HG03095 (cell line): ENCODE measurements around the gene DIDO1.

Experiments
- ATAC-seq: cut with Tn5 transposase; IDR thresholded peaks from one replicate; pipeline ENCODE4 v1.9.1; 2021; ENCODE audit warnings: moderate library complexity; ENCODE audit not compliant: unreplicated experiment

DIDO1 gene

GRCh38 chr20:62839261-62839660 lies 87.0 kb downstream of the DIDO1 start:
- no peak for ATAC-seq

DNA sequence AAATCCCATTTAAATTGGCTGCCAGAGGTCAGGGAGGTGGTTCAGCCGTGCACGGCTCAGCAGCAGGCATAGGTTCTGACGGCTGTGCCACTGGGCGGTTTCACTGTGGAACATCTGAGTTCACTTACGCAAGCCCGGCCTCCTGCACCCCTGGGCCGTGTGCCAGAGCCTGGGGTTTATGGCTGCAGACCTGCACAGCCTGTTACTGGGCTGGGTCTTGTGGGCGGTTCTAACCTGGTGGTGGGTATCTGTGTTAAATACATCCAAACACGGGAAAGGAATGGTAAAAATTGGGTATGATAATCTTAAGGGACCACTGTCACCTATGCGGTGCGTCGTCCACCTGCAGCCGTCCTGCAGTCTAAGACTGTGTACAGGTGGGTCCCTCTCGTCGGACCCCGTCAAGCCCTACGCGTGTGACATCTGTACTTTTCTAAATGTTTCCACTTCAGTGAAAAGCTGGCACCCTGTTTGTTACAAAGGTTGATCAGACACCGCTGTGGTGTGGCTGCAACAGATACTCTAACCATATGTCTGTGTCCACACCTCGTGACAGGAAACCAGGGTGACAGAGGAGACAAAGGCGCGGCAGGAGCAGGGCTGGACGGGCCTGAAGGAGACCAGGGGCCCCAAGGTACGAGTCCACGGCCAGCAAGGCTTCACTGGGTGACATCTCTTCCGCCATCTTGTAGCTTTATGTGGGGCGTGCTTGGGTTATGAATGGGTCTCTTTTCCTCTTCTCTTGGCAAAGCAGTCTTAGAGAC lies 88.0 kb downstream of the DIDO1 start:
- peak; percentile 70 for ATAC-seq

GRCh38 chr20:62837790-62838127 lies 88.5 kb downstream of the DIDO1 start:
- no peak for ATAC-seq

GRCh38 chr20:62836967-62837490 lies 89.3 kb downstream of the DIDO1 start:
- ATAC-seq = no peak

DNA sequence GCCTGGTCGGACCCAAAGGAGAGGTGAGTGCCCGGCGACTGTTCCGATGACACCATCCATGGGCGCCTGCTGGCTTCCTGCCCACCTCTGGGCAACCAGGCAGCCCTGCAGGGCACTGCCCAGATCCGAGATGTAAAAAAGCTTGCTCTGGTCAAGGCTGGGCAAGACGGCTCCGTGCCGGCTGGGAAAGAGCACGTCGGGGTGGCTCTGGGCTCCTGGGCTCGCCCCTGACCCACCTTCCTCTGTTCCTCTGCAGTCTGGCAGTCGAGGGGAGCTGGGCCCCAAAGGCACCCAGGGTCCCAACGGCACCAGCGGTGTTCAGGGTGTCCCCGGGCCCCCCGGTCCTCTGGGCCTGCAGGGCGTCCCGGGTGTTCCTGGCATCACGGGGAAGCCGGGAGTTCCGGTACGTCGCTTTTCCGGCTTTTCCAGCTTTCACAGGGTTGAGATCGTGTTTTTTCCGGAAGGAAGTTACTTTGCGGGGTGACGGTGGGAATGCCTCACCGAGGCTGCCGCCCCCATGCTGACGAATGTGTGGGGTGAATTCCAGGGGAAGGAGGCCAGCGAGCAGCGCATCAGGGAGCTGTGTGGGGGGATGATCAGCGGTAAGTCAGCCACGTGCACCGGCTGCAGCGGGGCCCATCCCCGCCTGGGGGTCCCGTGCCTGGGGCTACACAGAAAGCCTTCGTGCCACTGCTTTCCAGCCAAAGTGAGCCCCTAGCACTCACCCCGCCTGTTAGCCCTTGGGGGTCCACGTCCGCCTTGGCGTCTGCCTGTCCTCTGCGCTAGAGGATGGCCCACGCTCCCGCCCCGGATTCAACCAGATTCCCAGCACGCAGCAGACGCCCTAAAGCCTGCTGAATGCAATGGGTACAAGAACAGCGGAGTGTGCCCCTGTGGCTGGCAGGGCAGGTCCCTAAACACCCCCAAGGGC lies 90.1 kb downstream of the DIDO1 start:
- ATAC-seq = no peak

DNA sequence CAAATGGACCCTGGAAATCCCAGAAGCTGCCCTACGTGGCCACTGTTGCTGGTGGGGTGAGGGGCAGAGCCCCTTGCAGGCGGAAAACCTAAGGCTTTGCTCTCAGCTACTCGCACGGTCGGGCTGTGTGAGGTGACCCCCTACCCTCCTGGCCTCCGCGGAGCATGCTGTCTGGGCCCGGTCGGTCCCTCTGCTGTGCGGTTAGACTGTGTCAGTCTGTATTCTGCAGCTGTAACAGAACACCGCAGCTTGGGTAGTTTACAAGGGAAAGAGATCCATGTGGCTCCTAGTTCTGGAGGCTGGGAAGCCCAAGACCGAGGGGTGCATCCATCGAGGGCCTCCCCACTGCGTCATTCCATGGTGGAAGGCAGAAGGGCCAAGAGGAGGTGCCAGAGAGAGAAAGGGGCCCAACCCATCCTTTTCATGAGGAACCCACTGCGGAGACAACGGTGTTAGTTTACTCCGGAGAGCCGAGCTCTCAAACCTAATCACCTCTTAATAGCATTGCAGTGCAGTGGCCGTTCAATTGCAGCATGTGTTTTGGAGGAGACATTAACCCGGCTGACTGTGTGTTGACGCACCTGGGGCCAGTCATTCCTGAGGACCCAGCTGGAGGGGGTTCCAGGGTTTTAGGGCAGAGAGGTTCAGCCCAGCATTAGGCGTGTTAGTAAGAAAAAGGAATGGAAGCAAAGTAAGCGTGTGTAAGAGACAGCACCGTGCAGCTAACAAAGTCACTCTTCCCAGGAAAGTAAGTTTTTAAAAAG lies 91.2 kb downstream of the DIDO1 start:
- no peak for ATAC-seq

GRCh38 chr20:62832951-62833391 lies 93.3 kb downstream of the DIDO1 start:
- ATAC-seq = peak; percentile 26

GRCh38 chr20:62832212-62832922 lies 93.9 kb downstream of the DIDO1 start:
- peak; percentile 56 for ATAC-seq

DNA sequence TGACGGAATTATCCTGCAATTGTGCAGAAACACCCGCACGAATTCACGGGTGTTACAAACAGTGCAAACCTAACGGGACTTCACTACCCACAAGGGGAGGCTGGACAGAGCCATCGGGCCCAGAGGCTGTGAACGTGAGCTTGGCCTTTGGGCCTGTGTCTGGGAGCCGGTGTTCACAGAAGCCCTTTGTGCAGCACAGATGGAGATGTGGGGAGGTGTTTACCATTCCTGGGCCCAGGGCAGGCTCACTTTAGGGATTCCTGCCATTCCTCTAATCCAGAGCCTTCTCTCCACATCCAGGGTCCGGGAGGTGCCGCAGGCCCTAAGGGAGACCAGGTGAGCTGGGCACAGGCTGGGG lies 94.5 kb downstream of the DIDO1 start:
- no peak for ATAC-seq

DNA sequence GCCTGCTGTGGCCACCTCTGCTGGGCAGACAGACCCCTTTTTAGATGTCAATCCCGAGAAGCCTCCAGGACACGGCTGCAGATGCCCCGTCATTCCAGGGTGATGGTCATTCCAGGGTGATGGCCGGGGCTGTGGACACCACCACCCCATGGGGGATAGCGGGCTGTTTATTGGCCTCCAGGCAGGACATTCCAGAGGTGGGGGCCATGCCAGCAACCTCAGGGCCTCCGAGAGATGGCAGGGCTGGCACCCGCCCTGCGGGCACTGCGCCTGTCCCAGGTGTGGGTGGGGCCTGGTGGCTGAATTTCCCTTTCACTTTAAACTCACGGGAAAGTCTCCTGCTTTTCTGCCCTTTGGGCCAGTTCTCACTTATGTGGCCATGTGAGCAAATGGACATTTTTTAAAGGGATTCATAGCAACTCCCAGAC lies 94.9 kb downstream of the DIDO1 start:
- no peak for ATAC-seq

DNA sequence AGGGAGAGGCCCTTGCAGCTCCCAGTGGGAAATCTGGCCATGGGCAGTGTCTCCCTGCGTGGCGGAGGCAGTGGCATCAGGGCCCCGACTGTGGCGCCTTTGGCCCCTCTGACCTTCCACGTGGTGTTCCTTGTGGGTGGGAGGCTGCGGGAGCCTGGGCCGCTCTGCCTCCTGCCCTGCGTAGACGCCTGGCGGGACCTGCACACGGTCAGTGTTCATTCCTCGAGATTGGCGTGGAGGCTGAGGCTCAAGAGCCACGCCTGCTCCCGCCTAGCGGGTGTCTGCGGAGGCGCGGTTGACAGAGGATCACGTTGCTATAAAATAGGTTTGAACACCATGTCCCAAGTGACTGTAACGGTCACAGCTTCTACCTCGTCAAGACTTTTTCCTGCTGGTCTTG lies 95.5 kb downstream of the DIDO1 start:
- no peak for ATAC-seq

- no peak for ATAC-seq
Measured at GRCh38 chr20:62830251-62830650, 96.1 kb downstream of the DIDO1 start.

DNA sequence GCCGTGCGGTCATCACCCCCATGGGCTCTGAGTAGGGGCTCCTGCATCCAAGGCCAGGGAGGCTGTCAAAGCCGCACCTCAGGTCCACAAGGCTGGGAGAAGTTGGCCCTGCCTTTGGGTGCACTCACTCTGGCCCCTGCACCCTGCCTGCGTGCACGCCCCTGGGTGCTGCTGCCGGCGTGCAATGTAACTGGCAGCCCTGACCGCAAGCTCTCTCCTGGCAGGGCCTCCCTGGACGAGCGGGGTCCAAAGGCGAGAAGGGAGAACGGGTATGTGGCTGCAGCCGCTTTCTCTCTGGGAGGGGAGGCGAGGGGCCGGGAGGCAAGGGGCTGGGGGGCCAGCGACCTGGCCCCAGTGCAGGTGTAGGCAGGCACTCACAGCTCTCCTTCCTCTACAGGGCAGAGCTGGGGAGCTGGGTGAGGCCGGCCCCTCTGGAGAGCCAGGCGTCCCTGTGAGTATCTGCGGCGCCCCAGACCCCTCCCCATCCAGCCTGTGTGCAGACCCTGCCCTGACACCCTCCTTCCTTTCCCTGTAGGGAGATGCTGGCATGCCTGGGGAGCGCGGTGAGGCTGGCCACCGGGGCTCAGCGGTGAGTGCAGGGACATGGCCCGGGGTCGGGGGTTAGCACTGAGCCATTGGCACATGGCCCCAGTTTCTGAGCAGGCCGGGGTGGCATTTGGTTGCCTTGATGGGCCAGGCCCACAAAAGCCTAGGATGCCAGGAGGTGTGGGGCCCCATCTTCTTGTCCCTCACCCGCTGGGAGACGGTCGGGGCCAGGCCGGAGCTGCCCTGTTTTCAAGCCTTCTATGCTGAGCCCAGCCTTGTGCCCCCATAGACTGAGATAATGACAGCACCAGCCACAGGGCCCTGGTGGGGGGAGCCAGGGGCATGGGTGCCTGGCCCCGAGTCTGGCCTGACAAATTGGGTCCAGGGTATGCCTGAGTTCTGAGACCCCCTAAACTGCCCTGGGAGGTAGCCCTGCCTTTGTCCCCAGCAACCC lies 96.8 kb downstream of the DIDO1 start:
- no peak for ATAC-seq

DNA sequence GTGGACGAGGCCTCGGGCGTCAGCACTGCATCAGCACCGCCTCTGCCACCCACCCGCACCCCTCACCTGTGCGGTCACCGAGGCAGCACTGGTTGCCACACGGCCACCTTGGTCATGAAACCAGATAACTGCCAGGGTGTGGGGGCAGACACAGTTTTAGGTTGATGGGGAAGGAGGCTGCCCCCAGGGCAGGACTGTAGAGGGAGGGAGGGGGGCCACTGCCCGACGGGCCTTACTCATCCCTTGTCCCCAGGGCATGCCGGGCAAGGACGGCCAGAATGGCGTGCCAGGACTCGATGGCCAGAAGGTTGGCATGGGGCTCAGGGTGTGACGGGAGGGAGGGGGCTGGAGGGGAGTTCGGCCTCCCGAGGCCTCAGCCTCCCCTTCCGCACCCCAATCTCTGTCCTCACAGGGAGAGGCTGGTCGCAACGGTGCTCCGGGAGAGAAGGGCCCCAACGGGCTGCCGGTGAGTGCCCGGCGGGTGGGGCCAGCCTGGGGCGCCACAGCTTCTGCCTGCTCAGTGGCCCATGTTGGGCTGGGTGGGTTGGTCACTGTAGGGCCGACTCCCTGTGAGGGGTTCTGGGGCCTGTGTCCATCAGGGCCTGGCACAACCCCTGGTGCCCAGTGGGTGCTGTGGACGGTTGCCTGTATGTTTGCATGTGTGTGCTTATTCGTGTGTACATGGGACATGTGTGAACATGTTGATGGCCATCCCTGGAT lies 97.6 kb downstream of the DIDO1 start:
- no peak for ATAC-seq

GRCh38 chr20:62828051-62828450 lies 98.3 kb downstream of the DIDO1 start:
- no peak for ATAC-seq
